Spinal cord (tissue), 10 donors: ENCODE results near the gene PYDC1. TPM values are rescaled to one million over a fixed set of nuclear protein-coding genes. Genes with fewer than 3 reads are reported as not detected.
"Not testable (repeated sequence)": the region's sequence is repeated elsewhere in the genome, so short reads cannot be mapped to it uniquely, and the experiment has no call there.

Experiments
- DNase-seq, 6 donors: peaks; one replicate each; pipeline versions ENCODE4 v3.0.0 to v3.0.0-alpha.2; 2013 to 2015; ENCODE audit warnings: low spot score in 6 of 6, low read depth in 4 of 6
- H3K27ac ChIP-seq: one replicate; pipeline ENCODE4 v1.5.1; 2013; ENCODE audit warnings: low read depth, low read length, control low read depth
- H3K27me3 ChIP-seq: one replicate; pipeline ENCODE4 v1.6.1; 2013; ENCODE audit warnings: low read length; ENCODE audit not compliant: control insufficient read depth, insufficient read depth
- H3K36me3 ChIP-seq: one replicate; pipeline ENCODE4 v1.6.1; 2013; ENCODE audit warnings: low read length; ENCODE audit not compliant: control insufficient read depth, insufficient read depth
- H3K4me1 ChIP-seq: one replicate; pipeline ENCODE4 v1.6.1; 2013; ENCODE audit warnings: low read length; ENCODE audit not compliant: control insufficient read depth, insufficient read depth
- H3K4me3 ChIP-seq: one replicate; pipeline ENCODE4 v1.5.1; 2013; ENCODE audit warnings: low read depth, low read length, control low read depth
- H3K9me3 ChIP-seq: one replicate; pipeline ENCODE4 v1.6.1; 2013; ENCODE audit warnings: low read length; ENCODE audit not compliant: control insufficient read depth, insufficient read depth
- WGBS: methylation state at CpG from one replicate; pipeline ENCODE4 v1.1.5; 2013; ENCODE audit warnings: missing lambda C conversion rate; ENCODE audit not compliant: insufficient coverage; 5-methylcytosine and 5-hydroxymethylcytosine counted together
- polyA plus RNA-seq, 2 donors: library from polyadenylated mRNA; unstranded; fragments of 120-200 nt; gene quantifications; one replicate each; pipeline ENCODE4 v1.2.1, GENCODE V29; 2013; ENCODE audit not compliant: insufficient read length in 2 of 2
- total RNA-seq, 2 donors: library from RNA; depleted of rRNA in 1 of 2; stranded (reverse); fragments of 120-200 nt in 1 of 2; fragments of >200 nt in 1 of 2; gene quantifications; one replicate each; pipeline versions ENCODE4 v1.2.3 to v1.2.4, GENCODE V29; 2013 to 2014
- donor health status: healthy.

PYDC1 gene
- total and polyA plus RNA-seq, 4 donors, result 0.86 to 2.0 (median 1.3) TPM; not detected in 1

DNA sequence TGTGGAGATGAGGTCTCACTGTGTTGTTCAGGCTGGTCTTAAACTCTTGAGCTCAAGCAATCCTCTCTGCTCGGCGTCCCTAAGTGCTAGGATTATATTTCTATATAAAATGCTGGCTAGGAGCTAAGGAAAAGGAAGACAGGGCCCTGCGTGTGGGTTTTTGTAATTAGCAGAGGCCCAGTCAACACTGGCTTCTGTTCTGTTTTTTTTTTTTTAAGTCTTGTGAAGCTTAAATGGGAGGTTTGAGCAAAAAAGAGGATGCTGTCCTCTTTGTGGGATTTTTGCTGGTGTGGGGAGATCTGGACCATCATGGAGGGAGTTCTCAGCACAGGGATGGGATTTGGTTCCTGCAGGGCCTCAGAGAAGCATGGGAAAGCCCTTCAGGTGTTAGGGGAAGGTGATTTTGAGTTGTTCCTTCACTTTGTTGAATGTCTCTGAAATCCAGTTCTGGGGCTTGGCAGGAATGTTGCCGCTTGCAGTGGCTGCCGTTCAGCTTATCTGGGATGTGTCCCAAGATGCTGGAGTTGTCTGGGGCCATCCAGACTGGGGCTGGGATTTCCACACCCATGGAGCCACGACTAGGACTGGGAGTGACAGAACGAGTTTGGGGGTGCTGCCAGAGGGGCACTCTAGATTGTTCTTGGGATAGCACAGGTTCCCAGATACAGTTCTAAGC is 18.6 kb downstream of the PYDC1 start:
- H3K4me3 ChIP-seq, result no peak overlapping the region
- H3K27ac ChIP-seq, result no peak overlapping the region
- H3K36me3 ChIP-seq, result peaks cover 52% of the 10 kb centered on the region
- 84% methylated on average over 7 of the region's 7 CpGs for WGBS
- peaks cover 17% of the 10 kb centered on the region for H3K4me1 ChIP-seq
- peaks cover 15% of the 10 kb centered on the region for H3K27me3 ChIP-seq
- H3K9me3 ChIP-seq, result no peaks in the 10 kb centered on the region
- DNase-seq, result no peak

DNA sequence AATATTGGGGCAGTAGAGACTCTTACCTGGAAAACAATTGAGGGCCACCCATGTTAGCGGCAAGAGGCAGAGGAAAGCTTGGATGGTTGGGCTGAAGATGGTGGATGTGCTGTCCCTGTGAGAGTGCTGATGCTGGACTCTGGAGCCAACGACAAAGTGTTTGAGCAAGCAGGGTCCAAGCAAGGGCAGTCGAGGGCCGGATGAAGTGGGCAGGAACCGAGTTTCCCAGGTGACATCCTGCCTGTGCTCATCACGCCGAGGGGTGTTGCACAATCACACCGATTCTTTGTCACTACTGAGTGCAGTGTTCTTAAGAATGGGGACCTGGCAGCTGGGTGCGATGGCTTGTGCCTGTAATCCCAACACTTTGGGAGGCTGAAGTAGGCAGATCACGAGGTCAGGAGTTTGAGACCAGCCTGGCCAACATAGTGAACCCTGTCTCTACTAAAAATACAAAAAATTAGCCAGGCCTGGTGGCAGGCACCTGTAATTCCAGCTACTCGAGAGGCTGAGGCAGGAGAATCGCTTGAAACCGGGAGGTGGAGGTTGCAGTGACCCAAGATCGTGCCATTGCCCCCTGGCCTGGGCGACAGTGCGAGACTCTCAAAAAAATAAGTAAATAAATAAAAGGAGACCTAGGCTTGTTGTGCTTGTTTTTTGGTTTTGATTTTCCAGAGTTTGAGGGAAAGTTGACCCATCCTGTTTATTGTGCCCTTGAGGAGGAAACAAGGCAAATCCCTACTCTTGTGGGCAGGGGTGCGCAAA is 20.4 kb downstream of the PYDC1 start:
- Histone ChIP-seq H3K27ac (no peak overlapping the region), H3K27me3 (peaks cover 2% of the 10 kb centered on the region), H3K4me1 (peaks cover 2% of the 10 kb centered on the region), H3K36me3 (peaks cover 64% of the 10 kb centered on the region), H3K9me3 (no peaks in the 10 kb centered on the region), H3K4me3 (no peak overlapping the region)
- DNase-seq, result no peak
- 94% methylated on average over 15 of the region's 17 CpGs for WGBS

DNA sequence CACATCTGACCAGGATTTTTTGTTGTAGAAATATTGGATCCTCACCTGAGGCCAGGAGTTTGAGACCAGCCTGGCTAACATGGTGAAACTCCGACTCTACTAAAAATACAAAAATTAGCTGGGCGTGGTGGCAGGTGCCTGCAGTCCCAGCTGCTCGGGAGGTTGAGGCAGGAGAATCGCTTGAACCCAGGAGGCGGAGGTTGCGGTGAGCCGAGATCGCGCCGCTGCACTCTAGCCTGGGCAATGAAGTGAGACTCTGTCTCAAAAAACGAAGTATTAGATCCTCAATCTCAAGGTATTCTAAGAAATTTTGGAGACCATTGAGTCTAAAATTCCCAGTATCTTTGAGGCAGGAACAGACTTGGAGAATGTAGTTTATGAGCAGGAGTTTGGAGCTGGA is 21.1 kb downstream of the PYDC1 start:
- not testable (repeated sequence) for H3K9me3 ChIP-seq, H3K4me3 ChIP-seq, DNase-seq, H3K27me3 ChIP-seq, H3K27ac ChIP-seq, H3K4me1 ChIP-seq
- H3K36me3 ChIP-seq, result peaks cover 67% of the 10 kb centered on the region
- 95% methylated on average over 11 of the region's 11 CpGs for WGBS

DNA sequence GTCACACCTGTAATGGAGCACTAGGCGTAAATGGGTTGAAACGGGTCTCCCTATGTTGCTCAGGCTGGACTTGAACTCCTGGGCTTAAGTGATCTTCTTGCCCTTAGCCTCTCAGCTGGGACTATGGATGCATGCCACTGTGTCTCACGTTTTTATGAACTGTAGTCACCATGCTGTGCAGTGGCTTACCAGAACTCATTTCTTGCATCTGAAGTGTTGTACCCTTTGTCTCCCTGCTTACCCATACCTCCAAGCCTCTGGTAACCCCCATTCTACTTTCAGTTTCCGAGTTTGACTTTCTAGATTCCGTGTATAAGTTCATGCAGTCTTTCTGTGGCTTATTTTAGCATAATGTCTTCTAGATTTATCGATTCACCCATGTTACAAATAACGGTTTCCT is 22.0 kb downstream of the PYDC1 start:
- WGBS, result 87% methylated on average over 4 of the region's 7 CpGs
- H3K27me3 ChIP-seq, result no peaks in the 10 kb centered on the region
- H3K36me3 ChIP-seq, result peaks cover 72% of the 10 kb centered on the region
- H3K9me3 ChIP-seq, result no peaks in the 10 kb centered on the region
- no peak overlapping the region for H3K27ac ChIP-seq
- H3K4me3 ChIP-seq, result no peak overlapping the region
- H3K4me1 ChIP-seq, result no peaks in the 10 kb centered on the region
- DNase-seq, result no peak

DNA sequence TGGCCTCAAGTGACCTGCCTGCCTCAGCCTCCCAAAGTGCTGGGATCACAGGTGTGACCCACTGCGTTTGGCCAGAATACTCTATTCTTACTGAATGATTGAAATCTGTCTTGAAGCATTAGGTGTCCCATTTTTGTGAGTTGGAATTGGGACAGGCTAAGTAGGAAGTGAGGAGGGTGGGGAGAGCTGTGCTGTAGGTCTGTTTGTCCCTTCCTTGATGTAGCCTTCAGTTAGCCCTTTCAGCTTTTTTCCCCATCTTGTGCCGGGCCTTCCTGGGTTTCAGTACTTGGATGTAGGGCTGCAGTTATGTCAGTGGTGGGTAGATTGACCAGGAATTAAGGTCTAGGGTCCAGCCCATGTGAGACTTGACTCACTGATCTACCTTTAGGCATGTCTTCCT is 23.1 kb downstream of the PYDC1 start:
- Histone ChIP-seq H3K4me3 (no peak overlapping the region), H3K27ac (no peak overlapping the region), H3K4me1 (no peaks in the 10 kb centered on the region), H3K9me3 (no peaks in the 10 kb centered on the region), H3K27me3 (no peaks in the 10 kb centered on the region), H3K36me3 (peaks cover 74% of the 10 kb centered on the region)
- DNase-seq, result no peak
- WGBS, result no CpG with 5 or more reads among the region's 2 CpGs

DNA sequence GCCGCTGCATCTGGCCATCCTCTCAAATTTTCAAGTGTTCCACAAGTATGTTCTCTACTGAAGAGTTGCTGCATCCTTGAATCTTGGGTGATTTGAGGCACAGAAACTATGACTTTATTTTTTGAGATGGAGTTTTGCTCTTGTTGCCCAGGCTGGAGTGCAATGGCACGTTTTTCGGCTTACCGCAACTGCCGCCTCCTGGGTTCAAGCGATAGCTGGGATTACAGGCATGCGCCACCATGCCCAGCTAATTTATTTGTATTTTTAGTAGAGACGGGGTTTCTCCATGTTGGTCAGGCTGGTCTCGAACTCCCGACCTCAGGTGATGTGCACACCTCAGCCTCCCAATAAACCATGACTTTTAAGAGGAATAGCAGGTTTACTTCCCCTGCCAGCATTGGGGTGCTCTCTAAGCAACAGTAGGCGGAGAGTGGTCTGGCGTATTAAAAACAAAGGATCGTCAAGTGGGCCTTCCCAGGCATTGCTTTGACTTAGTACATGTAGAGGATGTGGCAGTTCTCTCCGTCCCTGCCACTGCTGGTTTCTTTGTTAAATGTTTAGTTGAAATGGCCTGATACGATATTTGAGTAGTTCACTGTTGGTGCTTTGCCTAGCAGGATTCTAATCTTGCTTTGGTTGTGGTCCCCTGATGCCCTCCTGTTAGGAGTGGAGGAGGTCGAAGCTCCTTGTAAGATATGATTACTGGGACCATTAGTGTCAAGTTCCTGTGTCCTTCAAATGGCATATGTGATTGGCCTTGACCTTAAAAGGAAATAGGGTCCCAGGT is 23.9 kb downstream of the PYDC1 start:
- no peaks in the 10 kb centered on the region for H3K9me3 ChIP-seq
- no peak for DNase-seq
- peaks cover 77% of the 10 kb centered on the region for H3K36me3 ChIP-seq
- no peak overlapping the region for H3K27ac ChIP-seq
- H3K4me1 ChIP-seq, result no peaks in the 10 kb centered on the region
- no peaks in the 10 kb centered on the region for H3K27me3 ChIP-seq
- 92% methylated on average over 11 of the region's 16 CpGs for WGBS
- H3K4me3 ChIP-seq, result no peak overlapping the region

DNA sequence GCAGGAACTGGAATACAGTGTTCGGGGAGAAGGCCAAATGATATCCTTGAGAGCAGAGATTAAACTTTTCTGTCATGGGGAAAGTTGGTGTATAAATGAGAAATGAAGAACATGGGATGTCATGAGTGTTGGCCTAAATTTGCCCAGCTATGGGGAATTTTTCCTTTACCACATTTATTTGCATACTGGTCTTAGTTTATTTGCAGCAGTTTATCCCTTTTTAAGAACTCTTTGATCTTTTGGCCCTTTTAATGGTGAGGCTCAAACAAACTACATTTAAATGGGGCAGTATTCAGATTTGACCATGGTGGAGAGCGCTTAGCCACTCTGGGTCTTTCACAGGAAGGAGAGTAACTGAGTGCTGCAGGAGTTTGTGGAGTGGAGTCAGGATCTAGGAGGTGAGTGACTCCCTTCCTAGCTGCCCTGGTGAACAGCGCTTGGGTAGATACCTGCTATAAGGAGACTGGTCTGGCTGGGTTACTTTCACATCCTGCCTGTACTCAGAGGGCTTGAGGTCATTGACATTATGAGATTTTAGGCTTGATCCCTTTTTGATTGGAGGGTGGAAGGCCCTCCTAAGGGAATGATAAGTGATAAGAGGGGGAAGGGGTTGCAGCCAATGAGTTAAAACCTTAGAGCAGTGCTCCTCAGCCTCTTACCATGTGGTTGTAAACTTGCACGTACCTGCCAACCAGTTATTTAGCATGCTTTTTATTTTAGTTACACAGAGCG is 25.1 kb downstream of the PYDC1 start:
- H3K4me3 ChIP-seq, result no peak overlapping the region
- no peak for DNase-seq
- no peaks in the 10 kb centered on the region for H3K4me1 ChIP-seq
- H3K36me3 ChIP-seq, result peaks cover 76% of the 10 kb centered on the region
- no peak overlapping the region for H3K27ac ChIP-seq
- no peaks in the 10 kb centered on the region for H3K27me3 ChIP-seq
- H3K9me3 ChIP-seq, result no peaks in the 10 kb centered on the region
- 100% methylated on average over 3 of the region's 5 CpGs for WGBS

DNA sequence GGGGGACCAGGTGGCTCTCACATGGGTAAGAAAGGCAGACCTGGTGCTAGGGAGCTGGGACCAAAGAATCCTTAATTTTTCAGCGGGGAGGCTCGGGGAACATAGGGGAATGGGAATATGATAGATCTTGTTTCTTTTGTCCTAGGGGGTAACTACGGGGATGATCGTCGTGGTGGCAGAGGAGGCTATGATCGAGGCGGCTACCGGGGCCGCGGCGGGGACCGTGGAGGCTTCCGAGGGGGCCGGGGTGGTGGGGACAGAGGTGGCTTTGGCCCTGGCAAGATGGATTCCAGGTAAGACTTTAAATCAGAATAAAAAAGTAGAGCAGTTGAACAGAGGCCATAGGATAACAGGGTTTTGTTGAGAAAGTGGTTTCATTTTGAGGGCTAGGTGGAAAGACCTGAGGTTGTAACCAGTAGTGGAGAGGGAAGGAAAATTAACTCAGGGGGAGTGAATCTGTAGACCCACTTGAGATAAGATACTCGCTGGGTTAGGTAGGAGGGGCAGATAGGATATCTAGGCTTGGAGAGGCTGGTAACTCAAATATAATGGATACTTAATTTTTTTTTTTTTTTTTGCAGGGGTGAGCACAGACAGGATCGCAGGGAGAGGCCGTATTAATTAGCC is 26.0 kb downstream of the PYDC1 start:
- H3K27me3 ChIP-seq, result no peaks in the 10 kb centered on the region
- no peaks in the 10 kb centered on the region for H3K9me3 ChIP-seq
- no peak overlapping the region for H3K27ac ChIP-seq
- no peak overlapping the region for H3K4me3 ChIP-seq
- WGBS, result 97% methylated on average over 17 of the region's 17 CpGs
- DNase-seq, result no peak
- peaks cover 75% of the 10 kb centered on the region for H3K36me3 ChIP-seq
- H3K4me1 ChIP-seq, result no peaks in the 10 kb centered on the region

DNA sequence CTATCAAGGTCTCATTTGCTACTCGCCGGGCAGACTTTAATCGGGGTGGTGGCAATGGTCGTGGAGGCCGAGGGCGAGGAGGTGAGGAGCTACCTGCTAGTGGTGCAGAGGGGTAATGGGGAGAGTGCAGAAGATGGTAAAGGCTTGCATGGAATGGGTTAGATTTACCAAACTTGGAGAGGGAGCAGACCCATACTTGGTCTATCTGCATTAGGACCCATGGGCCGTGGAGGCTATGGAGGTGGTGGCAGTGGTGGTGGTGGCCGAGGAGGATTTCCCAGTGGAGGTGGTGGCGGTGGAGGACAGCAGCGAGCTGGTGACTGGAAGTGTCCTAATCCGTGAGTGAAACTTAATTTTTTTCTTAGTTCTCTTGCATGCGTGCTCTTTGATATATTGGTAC is 26.9 kb downstream of the PYDC1 start:
- no peak for DNase-seq
- no peak overlapping the region for H3K4me3 ChIP-seq
- H3K27me3 ChIP-seq, result no peaks in the 10 kb centered on the region
- H3K4me1 ChIP-seq, result no peaks in the 10 kb centered on the region
- peaks cover 75% of the 10 kb centered on the region for H3K36me3 ChIP-seq
- no peaks in the 10 kb centered on the region for H3K9me3 ChIP-seq
- 96% methylated on average over 12 of the region's 12 CpGs for WGBS
- H3K27ac ChIP-seq, result no peak overlapping the region
